Activated CD4-positive, alpha-beta memory T cell treated with anti-CD3 and anti-CD28 coated beads, Interleukin-2, amount 10 ng/mL, durations not matched to agents 7 days and 5 days (primary cell): ENCODE measurements around the gene LCK. TPM values are rescaled to one million over a fixed set of nuclear protein-coding genes. Genes with fewer than 3 reads are reported as not detected.

Experiments
- CTCF ChIA-PET: fragments of 350-600 bp; sonication (Branson Sonifier 250); formaldehyde crosslinking; loops from one replicate; lab custom pipeline; 2021; ENCODE audit warnings: antibody characterized with exemption, inconsistent platforms; lab: Charles Lee
- POLR2A ChIA-PET: fragments of 350-600 bp; sonication (Branson Sonifier 250); formaldehyde crosslinking; loops from one replicate; lab custom pipeline; 2021; ENCODE audit warnings: antibody characterized with exemption; lab: Charles Lee
- DNase-seq: peaks from one replicate; pipeline ENCODE4 v3.0.0-alpha.2; 2020
- H3K27ac Mint-ChIP-seq: one replicate; pipeline ENCODE4 v1.8.0; 2021; ENCODE audit warnings: mild to moderate bottlenecking, mixed read lengths
- H3K27me3 Mint-ChIP-seq: one replicate; pipeline ENCODE4 v1.8.0; 2021; ENCODE audit warnings: mixed read lengths
- H3K36me3 Mint-ChIP-seq: one replicate; pipeline ENCODE4 v1.8.0; 2021; ENCODE audit warnings: low read depth, mixed read lengths
- H3K4me1 Mint-ChIP-seq: one replicate; pipeline ENCODE4 v1.8.0; 2021; ENCODE audit warnings: mixed read lengths
- H3K4me3 Mint-ChIP-seq: one replicate; pipeline ENCODE4 v1.8.0; 2021; ENCODE audit warnings: mild to moderate bottlenecking, mixed read lengths
- H3K9me3 Mint-ChIP-seq: one replicate; pipeline ENCODE4 v1.8.0; 2021; ENCODE audit warnings: mixed read lengths
- total RNA-seq, 2 experiments: library from RNA; stranded (reverse); gene quantifications; one replicate each; pipeline ENCODE4 v1.2.3, GENCODE V29; 2021

Gene LCK
- total RNA-seq, 2 experiments from 2014 or later = 469 to 474 TPM

GRCh38 chr1:32240140-32240951, 10.7 kb upstream of the LCK start:
- Mint-ChIP-seq H3K27me3 (no peaks in the 10 kb centered on the region), H3K36me3 (no peaks in the 10 kb centered on the region), H3K4me3 (peak overlapping the region; percentile 78), H3K9me3 (no peaks in the 10 kb centered on the region), H3K27ac (no peak overlapping the region), H3K4me1 (peaks cover 19% of the 10 kb centered on the region)
- peak; percentile 54 for DNase-seq
- CTCF ChIA-PET = interaction anchor here (0.7 to 5.0 kb wide), 12 partner anchors 11 to 111 kb away, joined by 3 to 73 read pairs (median 6); partner anchors contain the start of genes CCDC28B, HDAC1, LCK and MARCKSL1
- POLR2A ChIA-PET = interaction anchor here (0.6 to 4.2 kb wide), 19 partner anchors 9 to 397 kb away, joined by 3 to 63 read pairs (median 4); partner anchors contain the start of genes CCDC28B, EIF3I, HDAC1 and LCK

GRCh38 chr1:32241001-32241763, 9.9 kb upstream of the LCK start:
- Mint-ChIP-seq H3K27ac (peak overlapping the region; percentile 21), H3K9me3 (no peaks in the 10 kb centered on the region), H3K4me1 (peaks cover 20% of the 10 kb centered on the region), H3K4me3 (peak overlapping the region; percentile 78), H3K36me3 (no peaks in the 10 kb centered on the region), H3K27me3 (no peaks in the 10 kb centered on the region)
- DNase-seq = peak; percentile 37
- ChIA-PET CTCF (interaction anchor here (0.8 to 5.0 kb wide), 12 partner anchors 11 to 110 kb away, joined by 3 to 73 read pairs (median 6); partner anchors contain the start of genes CCDC28B, HDAC1, LCK and MARCKSL1), POLR2A (interaction anchor here (0.7 to 4.2 kb wide), 18 partner anchors 8 to 279 kb away, joined by 3 to 63 read pairs (median 4); partner anchors contain the start of genes CCDC28B, EIF3I, HDAC1 and LCK)

GRCh38 chr1:32242341-32242851, 8.7 kb upstream of the LCK start:
- DNase-seq = no peak
- POLR2A ChIA-PET = interaction anchor here (0.9 to 4.2 kb wide), 5 partner anchors 13 to 80 kb away, joined by 3 to 47 read pairs (median 3); no protein-coding TSS in a partner anchor
- no peaks in the 10 kb centered on the region for H3K36me3 Mint-ChIP-seq
- H3K4me1 Mint-ChIP-seq = peaks cover 31% of the 10 kb centered on the region
- CTCF ChIA-PET = interaction anchor here (1.3 to 5.0 kb wide), 3 partner anchors 9 to 27 kb away, joined by 5 to 73 read pairs (median 10); partner anchors contain the start of gene LCK
- no peaks in the 10 kb centered on the region for H3K9me3 Mint-ChIP-seq
- H3K27ac Mint-ChIP-seq = no peak overlapping the region
- H3K27me3 Mint-ChIP-seq = no peaks in the 10 kb centered on the region
- H3K4me3 Mint-ChIP-seq = no peak overlapping the region

- no peak for DNase-seq
- CTCF ChIA-PET = interaction anchor here (0.7 to 5.3 kb wide), 6 partner anchors 16 to 411 kb away, joined by 3 to 31 read pairs (median 5); partner anchors contain the start of gene CCDC28B
- no peaks in the 10 kb centered on the region for H3K9me3 Mint-ChIP-seq
- no peaks in the 10 kb centered on the region for H3K27me3 Mint-ChIP-seq
- POLR2A ChIA-PET = interaction anchor here (0.9 to 11.5 kb wide), 4 partner anchors 9 to 31 kb away, joined by 3 to 156 read pairs (median 6); no protein-coding TSS in a partner anchor
- H3K27ac Mint-ChIP-seq = peak within 1 kb of the TSS; percentile 99
- peaks cover 53% of the 10 kb centered on the region for H3K4me1 Mint-ChIP-seq
- H3K4me3 Mint-ChIP-seq = peak within 1 kb of the TSS; percentile 56
- H3K36me3 Mint-ChIP-seq = peaks cover 12% of the 10 kb centered on the region
Measured at GRCh38 chr1:32246888-32247273, 4.2 kb upstream of the LCK start, which contains the start of gene FAM167B. FAM167B (plus strand) TSS chr1:32247222; CDS start chr1:32247422, 200 bp downstream.

GRCh38 chr1:32247452-32247851, 3.6 kb upstream of the LCK start:
- CTCF ChIA-PET = interaction anchor here (1.1 to 8.4 kb wide), 12 partner anchors 8 to 496 kb away, joined by 3 to 73 read pairs (median 7); partner anchors contain the start of genes CCDC28B, EIF3I and TMEM234
- POLR2A ChIA-PET = interaction anchor here (1.1 to 11.5 kb wide), 10 partner anchors 7 to 147 kb away, joined by 4 to 156 read pairs (median 20); partner anchors contain the start of genes BSDC1 and MARCKSL1
- DNase-seq = no peak
- Mint-ChIP-seq H3K36me3 (peaks cover 17% of the 10 kb centered on the region), H3K27ac (peak overlapping the region; percentile 99), H3K4me3 (no peak overlapping the region), H3K9me3 (no peaks in the 10 kb centered on the region), H3K27me3 (no peaks in the 10 kb centered on the region), H3K4me1 (peaks cover 50% of the 10 kb centered on the region)

GRCh38 chr1:32247983-32248889, 2.8 kb upstream of the LCK start:
- Mint-ChIP-seq H3K4me3 (peak overlapping the region; percentile 63), H3K36me3 (peaks cover 25% of the 10 kb centered on the region), H3K4me1 (peaks cover 48% of the 10 kb centered on the region), H3K27ac (peak overlapping the region; percentile 99), H3K9me3 (no peaks in the 10 kb centered on the region), H3K27me3 (no peaks in the 10 kb centered on the region)
- CTCF ChIA-PET = interaction anchor here (0.6 to 8.4 kb wide), 35 partner anchors 8 to 497 kb away, joined by 3 to 73 read pairs (median 4); partner anchors contain the start of genes BSDC1, CCDC28B, EIF3I and HDAC1
- POLR2A ChIA-PET = interaction anchor here (0.6 to 11.5 kb wide), 22 partner anchors 8 to 175 kb away, joined by 3 to 156 read pairs (median 6); partner anchors contain the start of genes BSDC1, HDAC1, IQCC and MARCKSL1
- DNase-seq = peak; percentile 83

- peak; percentile 88 for DNase-seq
- peak overlapping the region; percentile 98 for H3K4me3 Mint-ChIP-seq
- peaks cover 53% of the 10 kb centered on the region for H3K4me1 Mint-ChIP-seq
- H3K27ac Mint-ChIP-seq = peak overlapping the region; percentile 99
- H3K9me3 Mint-ChIP-seq = no peaks in the 10 kb centered on the region
- H3K27me3 Mint-ChIP-seq = no peaks in the 10 kb centered on the region
- peaks cover 40% of the 10 kb centered on the region for H3K36me3 Mint-ChIP-seq
- POLR2A ChIA-PET = interaction anchor here (1.0 to 11.5 kb wide), 23 partner anchors 10 to 401 kb away, joined by 3 to 156 read pairs (median 11); partner anchors contain the start of genes HDAC1, IQCC, KPNA6 and MARCKSL1
- CTCF ChIA-PET = interaction anchor here (0.6 to 8.4 kb wide), 14 partner anchors 9 to 701 kb away, joined by 3 to 73 read pairs (median 8); partner anchors contain the start of genes EIF3I, HDAC1, IQCC and MARCKSL1
Measured at GRCh38 chr1:32249831-32250525, 1.1 kb upstream of the LCK start.

GRCh38 chr1:32255072-32256071, 4.3 kb downstream of the LCK start:
- peaks cover 45% of the 10 kb centered on the region for H3K4me1 Mint-ChIP-seq
- no peaks in the 10 kb centered on the region for H3K27me3 Mint-ChIP-seq
- ChIA-PET POLR2A (interaction anchor here (1.0 to 11.5 kb wide), 24 partner anchors 8 to 320 kb away, joined by 3 to 156 read pairs (median 6); partner anchors contain the start of genes EIF3I, FAM167B, HDAC1 and IQCC), CTCF (interaction anchor here (0.6 to 8.4 kb wide), 11 partner anchors 12 to 1550 kb away, joined by 3 to 73 read pairs (median 4); partner anchors contain the start of gene MARCKSL1)
- H3K27ac Mint-ChIP-seq = peak overlapping the region; percentile 93
- peak overlapping the region; percentile 98 for H3K4me3 Mint-ChIP-seq
- DNase-seq = peak; percentile 55
- H3K36me3 Mint-ChIP-seq = peaks cover 72% of the 10 kb centered on the region
- H3K9me3 Mint-ChIP-seq = no peaks in the 10 kb centered on the region

GRCh38 chr1:32256473-32257226, 5.6 kb downstream of the LCK start:
- no peaks in the 10 kb centered on the region for H3K27me3 Mint-ChIP-seq
- no peak for DNase-seq
- peak overlapping the region; percentile 68 for H3K4me3 Mint-ChIP-seq
- ChIA-PET CTCF (interaction anchor here (0.6 to 1.9 kb wide), 4 partner anchors 9 to 41 kb away, joined by 3 to 14 read pairs (median 4); no protein-coding TSS in a partner anchor), POLR2A (interaction anchor here (0.6 to 12.2 kb wide), 13 partner anchors 5 to 80 kb away, joined by 3 to 156 read pairs (median 14); partner anchors contain the start of genes FAM167B, HDAC1, IQCC and LCK)
- peaks cover 41% of the 10 kb centered on the region for H3K4me1 Mint-ChIP-seq
- peak overlapping the region; percentile 90 for H3K27ac Mint-ChIP-seq
- H3K9me3 Mint-ChIP-seq = no peaks in the 10 kb centered on the region
- H3K36me3 Mint-ChIP-seq = peaks cover 73% of the 10 kb centered on the region
